NCI-H1105 treated with DMSO at 0.1 percent for 48 hours (cell line): Measurements from ENCODE around the gene RASGRP4.

Experiments
- DNase-seq: peaks from one replicate; lab custom pipeline; 2025; lab: John Stamatoyannopoulos, UW

The RASGRP4 gene

GRCh38 chr19:38389101-38389925 lies 36.7 kb downstream of the RASGRP4 start:
- peak; percentile 12 for DNase-seq

DNA sequence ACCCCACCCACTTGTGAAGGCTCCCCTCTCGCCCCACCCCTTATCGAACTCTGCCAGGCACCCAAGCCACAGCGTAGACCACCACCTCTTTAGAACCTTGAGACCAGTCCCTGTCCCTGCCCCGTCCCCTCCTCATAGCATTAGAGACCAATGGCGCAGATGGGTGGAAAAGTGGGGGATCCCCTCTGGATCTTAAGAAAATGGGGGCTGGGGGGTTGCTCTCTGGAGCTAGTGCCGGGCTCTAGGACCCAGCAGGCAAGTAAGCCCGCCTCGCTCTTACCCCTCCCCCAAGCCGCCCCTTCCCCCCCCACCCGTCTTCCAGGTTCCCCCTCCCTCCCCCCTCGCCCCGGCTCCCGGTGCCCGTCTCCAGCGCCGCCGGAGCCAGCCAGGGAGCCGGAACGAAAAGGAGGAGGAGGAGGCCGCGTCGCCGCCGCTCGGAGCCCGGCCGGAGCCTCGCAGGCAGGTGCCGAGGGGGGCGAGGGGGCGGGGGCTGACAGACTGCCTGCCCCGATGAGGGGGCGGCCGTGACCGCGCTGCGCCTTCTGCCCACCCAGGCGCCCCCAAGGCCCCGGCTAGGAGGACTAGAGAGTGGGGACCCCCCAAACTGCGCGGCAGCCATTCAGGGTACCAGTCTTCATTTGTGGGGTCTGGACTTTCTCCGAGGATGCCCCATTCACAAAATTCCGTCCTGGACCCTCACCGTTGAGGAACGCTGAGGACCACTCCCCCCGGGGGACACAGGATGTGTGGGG lies 37.5 kb downstream of the RASGRP4 start, which contains the start of gene SPRED3:
TSS of gene SPRED3 (plus strand) at position 349 of the 752 bp plus-strand sequence. CDS start 1,606 bp downstream, outside the sequence.
- peak; percentile 71 for DNase-seq

- peak; percentile 88 for DNase-seq
Measured at GRCh38 chr19:38387550-38388348, 38.3 kb downstream of the RASGRP4 start, which contains the start of gene GGN. GGN (minus strand) TSS chr19:38388034; CDS start chr19:38387261, 773 bp downstream.

DNA sequence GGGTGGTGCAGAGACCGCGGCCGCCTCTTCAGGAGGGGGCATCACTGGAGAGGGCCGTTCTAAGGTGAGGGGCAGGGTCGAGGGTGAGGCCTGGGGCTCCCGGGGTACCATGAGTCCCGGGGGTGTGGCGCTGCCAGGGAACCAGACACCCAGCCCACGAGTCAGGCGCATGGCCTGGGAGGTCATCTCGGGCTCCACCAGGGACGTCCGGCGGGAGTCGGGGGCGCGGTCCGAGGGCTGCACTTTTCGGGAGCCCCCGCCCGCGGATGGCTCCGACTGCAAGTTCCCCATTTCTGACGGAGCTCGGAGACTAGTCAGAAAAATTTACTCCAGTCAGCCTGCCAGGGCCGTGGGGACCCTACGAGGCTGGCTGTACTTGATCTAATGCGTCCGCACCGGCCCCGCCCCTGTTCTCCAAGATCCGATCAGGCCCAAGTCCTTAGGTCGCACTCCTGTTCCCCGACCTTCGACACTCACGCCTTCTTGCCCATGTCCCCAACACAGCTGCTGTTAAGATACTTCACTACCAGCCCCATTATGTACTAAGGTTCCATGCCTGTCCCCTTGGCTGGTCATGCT lies 39.0 kb downstream of the RASGRP4 start:
- no peak for DNase-seq

- DNase-seq: peak; percentile 32
Measured at GRCh38 chr19:38386300-38386970, 39.6 kb downstream of the RASGRP4 start.

DNA sequence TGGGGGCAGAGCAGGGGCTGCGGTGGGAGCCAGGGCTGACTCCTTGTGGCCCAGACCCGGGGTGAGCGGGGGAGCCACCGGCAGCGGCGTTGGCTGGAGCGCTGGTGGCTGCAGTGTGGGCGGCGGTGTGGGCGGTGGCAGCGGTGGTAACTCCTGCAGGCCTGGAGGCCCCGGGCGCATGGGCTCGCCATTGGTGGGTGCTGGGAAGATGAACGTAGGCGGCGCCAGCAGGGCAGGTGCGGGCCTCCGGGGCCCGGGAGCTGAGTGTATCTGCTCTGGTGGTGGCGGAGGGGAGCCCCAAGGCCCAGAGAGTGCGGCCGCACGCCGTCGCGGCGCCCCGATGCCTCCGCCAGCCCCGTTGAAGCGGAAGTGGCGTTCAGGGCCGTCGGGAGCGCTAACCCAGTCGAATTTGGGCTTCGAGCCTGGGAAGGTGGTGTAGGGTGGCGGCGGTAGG lies 40.2 kb downstream of the RASGRP4 start:
- DNase-seq: peak; percentile 70

GRCh38 chr19:38385057-38385803 lies 40.8 kb downstream of the RASGRP4 start:
- DNase-seq: no peak

- no peak for DNase-seq
Measured at GRCh38 chr19:38384209-38385027, 41.6 kb downstream of the RASGRP4 start.

GRCh38 chr19:38383743-38384142 lies 42.3 kb downstream of the RASGRP4 start:
- no peak for DNase-seq

DNA sequence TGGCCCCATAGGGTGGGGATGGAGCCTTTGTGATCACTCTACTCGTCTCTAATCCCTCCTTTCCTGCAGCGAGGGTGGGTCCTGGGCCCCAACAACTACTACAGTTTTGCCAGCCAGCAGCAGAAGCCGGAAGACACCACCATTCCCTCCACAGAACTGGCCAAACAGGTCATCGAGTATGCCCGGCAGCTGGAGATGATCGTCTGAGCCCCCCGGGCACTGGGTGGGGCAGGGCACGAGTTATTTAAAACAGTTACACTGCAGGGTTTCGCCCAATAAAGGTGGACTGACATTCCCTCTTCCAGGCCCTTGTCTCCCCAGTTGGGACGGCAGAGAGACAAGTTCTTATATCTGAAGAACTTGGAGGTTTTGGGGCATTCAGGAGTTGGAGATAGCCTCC lies 42.8 kb downstream of the RASGRP4 start:
- DNase-seq: no peak

GRCh38 chr19:38381138-38381537 lies 44.9 kb downstream of the RASGRP4 start:
- no peak for DNase-seq

DNA sequence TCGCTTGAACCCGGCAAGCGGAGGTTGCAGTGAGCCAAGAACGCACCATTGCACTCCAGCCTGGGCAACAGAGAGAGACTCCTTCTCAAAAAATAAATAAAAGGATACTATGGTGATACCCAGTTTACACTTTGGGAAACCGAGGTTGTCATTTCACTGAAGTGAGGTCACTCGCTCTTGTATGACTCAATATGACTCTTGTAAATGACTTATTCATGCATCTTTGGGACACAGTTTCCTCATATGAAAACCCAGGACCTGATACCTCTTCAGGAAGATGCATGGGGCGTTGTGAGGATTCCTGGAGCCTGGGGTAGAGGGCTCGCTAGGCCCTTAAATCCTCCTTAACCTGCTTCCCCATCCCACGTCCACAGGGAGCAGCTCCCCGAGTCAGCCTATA lies 47.2 kb downstream of the RASGRP4 start:
- no peak for DNase-seq

GRCh38 chr19:38377052-38377451 lies 49.0 kb downstream of the RASGRP4 start:
- no peak for DNase-seq

DNA sequence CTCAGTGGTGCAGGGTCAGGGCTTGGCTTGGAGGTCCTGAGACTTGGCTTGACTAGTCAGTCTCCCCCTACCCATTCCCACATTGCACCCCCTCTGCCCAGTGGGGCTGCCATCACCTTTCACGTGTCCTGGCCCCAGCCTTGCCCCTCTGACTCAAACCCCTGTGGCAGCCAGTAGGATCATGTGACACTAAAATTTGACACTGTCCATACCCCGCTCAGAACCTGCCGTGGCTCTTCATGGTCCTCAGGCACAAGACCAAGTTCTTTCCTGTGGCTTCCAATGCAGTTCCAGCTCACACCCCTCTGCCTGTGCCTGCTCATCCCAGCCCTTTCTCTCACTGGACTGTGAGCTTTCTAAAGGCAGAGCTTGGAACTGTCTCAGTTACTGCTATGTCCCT lies 49.4 kb downstream of the RASGRP4 start:
- no peak for DNase-seq

- DNase-seq: no peak
Measured at GRCh38 chr19:38375748-38376147, 50.3 kb downstream of the RASGRP4 start.

DNA sequence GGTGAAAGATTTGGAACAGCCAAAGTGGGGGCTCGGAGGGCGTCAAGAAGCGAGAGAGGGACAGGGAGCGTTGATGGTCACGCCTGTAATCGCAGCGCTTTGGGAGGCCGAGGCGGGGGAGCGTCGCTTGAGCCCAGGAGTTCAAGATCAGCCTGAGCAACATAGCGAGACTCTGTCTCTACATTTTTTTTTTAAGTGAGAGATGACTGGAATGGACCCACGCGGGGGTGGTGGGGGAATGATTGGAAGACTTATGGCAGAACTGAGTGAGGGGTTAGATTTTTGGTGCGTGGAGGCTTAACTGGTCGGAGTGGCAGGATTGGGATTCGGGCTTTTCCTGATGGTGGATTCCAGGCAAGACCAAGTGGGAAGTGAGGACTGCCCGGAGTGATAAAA lies 50.9 kb downstream of the RASGRP4 start:
- DNase-seq: no peak

DNA sequence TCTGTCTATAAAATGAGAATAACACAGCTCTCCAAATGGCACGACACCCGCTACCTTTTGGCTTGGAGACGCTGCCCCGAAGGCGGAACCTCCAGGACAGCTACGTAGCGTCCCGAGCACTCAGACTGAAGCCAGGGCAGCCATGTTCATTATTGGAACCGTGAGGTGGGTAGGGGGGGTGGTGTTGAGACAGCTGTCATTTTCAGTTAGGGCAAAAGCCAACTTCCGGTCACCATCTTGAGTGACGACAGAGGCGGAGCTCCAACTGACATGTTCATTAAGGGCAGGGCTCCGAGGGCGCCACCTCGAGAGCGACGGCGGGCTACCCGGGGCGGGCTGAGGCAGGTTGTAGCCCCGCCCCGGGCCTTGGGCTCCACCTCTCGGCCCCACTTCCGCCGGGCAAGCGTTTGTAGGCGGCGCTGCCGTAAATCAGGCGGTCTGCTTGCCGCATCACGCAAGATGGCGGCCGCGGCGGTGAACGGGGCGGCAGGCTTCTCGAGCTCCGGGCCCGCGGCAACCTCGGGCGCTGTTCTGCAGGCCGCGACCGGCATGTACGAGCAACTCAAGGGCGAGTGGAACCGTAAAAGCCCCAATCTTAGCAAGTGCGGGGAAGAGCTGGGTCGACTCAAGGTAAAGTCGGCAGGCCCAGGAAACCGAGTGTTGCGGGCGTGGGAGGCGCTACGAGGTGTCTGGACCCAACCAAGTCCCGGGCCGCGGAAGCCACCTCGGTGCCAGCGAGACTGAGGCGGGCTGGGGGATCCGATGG lies 51.5 kb downstream of the RASGRP4 start, which contains the start of gene PSMD8:
TSS of gene PSMD8 (plus strand) at position 240 of the 766 bp plus-strand sequence. CDS start at position 271, 31 bp downstream.
- DNase-seq: peak; percentile 99

- DNase-seq: no peak
Measured at GRCh38 chr19:38373907-38374331, 52.1 kb downstream of the RASGRP4 start.

- DNase-seq: no peak
Measured at GRCh38 chr19:38371081-38371480, 54.9 kb downstream of the RASGRP4 start.
